ENCODE measurements around the gene EGFL7.

EGFL7 gene

DNA sequence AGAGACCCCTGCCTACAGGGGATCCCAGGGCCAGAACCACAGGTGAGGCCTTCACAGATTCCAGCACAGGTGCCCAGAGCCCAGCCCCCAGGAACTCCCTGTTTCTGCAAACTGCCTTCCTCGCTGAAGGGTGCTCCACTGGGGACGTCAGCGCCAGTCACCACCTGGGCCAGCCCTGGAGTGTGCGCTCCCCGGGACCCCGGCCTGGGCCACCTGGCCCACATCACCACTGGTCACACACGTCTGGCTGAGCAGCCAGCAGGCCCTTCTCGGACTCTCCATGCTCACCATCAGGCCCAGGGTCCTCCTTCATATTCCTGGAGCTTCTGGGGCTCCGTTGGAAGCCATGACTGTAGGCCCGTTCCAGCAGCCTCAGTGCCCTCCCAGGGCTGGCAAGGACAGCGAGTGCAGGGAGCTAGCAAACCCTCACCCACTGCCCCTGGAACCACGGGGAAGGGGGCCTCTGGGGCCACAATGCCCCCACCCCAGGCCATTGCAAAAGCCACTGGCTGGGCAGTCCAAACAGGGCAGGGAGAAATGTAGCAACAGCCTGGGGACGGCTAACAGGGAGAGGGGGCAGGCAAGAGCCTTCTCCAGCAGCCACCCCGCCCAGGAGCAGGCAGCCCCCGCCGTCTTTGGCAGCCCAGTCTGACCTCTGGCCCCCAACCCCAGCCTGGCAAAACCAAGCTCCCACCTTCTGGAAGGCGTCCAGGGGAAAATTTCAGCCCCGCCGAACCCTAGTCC, 23.2 kb downstream of the EGFL7 start:
- no peak for DNase-seq (ENCODE audit: low read depth in 3 of 3)

GRCh38 chr9:136686534-136686793, 23.7 kb downstream of the EGFL7 start:
- DNase-seq (ENCODE audit: low read depth in 3 of 3) = no peak

- peak; percentile 40 to 77 (median 52) for DNase-seq (ENCODE audit: low read depth in 3 of 3)
Measured at GRCh38 chr9:136686794-136687711, 24.3 kb downstream of the EGFL7 start, which contains the start of gene AGPAT2. AGPAT2 (minus strand) TSS chr9:136687457; CDS start chr9:136687357, 100 bp downstream.

DNA sequence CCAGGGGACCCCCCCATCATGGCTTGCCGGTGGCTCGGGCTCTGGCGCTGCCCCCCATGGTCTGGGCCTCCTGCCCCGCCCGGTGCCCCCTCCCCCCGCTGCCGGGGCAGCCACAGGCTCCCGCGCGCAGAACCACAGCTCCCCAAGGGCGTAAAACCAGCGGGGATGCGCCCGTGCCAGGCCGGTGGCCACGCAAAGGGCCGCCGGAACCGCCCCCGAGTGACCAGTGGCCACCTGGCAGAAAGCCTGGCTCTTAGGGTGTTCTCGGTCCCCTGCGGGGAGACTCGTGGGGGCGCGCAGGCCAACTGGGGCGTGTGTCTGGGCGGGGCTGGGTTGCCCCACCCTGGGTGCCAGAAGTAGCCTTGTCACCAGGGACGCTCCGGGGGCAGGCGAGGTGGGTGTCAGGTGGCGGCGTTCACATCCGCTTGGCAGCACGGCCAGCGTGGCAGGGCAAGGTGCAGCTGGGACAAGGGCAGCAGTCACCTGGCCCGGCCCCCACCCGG, 25.1 kb downstream of the EGFL7 start:
- DNase-seq (ENCODE audit: low read depth in 3 of 3) = no peak

GRCh38 chr9:136688274-136689107, 25.8 kb downstream of the EGFL7 start:
- DNase-seq (ENCODE audit: low read depth in 3 of 3) = no peak

GRCh38 chr9:136689108-136689460, 26.4 kb downstream of the EGFL7 start:
- DNase-seq (ENCODE audit: low read depth in 3 of 3) = no peak

- DNase-seq (ENCODE audit: low read depth in 3 of 3) = no peak
Measured at GRCh38 chr9:136690104-136690805, 27.5 kb downstream of the EGFL7 start.

- no peak for DNase-seq (ENCODE audit: low read depth in 3 of 3)
Measured at GRCh38 chr9:136690806-136691261, 28.1 kb downstream of the EGFL7 start.

GRCh38 chr9:136691316-136692184, 28.8 kb downstream of the EGFL7 start:
- no peak for DNase-seq (ENCODE audit: low read depth in 3 of 3)

DNA sequence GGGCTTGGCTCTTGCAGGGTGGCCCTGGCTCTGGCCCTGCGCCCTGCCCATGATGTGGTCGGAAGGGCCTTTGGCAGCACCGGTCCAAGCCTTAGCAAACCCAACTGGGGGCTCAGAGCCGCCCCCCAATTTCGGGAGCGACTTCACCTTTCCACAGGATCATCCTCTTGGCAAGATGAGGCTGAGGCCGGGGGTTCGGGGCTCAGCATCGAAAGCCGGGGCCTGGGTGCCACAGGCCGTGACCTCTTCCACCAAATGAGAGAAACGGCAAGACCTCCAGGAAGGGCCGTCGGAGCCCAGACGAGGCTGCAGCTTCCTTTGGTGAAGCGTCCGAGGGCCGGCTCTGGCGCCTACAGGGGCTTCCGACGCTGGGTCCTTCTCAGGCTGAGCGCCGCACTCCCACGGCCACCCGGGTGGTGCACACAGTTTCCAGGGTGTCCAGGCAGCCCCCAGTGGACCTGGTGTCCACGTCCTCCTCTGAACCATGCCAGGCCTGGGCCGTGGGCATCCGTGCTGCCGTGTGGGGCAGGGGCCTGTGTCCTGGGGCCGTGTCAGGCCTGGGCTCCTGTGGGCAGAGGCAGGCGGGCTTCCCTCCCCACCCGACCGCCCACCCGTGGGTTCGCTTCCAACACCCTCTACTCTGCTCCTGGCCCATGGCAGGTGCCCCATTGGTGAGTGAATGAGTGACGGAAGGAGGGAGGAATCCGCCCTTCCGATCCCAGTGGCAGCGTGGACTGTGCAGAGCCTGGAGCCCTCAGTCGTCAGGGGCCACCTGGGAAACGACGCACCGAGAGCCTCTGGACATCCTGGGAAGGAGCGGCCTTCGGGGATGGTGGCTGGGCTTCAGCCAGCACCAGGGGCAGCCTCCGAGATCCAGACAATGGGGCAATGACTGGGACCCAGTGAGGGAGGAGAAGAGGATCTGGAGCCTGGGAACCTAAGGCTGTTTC, 29.7 kb downstream of the EGFL7 start:
- DNase-seq (ENCODE audit: low read depth in 3 of 3) = no peak

DNA sequence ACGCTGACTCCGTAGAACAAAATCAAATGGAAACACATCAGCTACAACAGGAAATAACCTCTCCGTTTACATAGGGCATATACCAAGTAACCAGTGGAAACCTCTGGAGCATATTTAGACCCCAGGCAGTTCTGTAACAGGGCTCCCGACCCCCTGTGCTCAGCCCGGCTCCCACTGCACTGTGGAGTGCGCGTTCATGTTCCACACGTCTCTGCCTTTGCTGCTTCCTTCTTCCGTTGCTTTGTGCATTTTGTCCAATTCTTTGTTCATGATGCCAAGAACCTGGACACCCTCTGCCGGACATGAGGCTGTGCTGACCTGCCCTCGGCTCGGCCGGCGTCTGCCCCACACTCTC, 30.4 kb downstream of the EGFL7 start:
- no peak for DNase-seq (ENCODE audit: low read depth in 3 of 3)

GRCh38 chr9:136693490-136694162, 30.9 kb downstream of the EGFL7 start:
- no peak for DNase-seq (ENCODE audit: low read depth in 3 of 3)

DNA sequence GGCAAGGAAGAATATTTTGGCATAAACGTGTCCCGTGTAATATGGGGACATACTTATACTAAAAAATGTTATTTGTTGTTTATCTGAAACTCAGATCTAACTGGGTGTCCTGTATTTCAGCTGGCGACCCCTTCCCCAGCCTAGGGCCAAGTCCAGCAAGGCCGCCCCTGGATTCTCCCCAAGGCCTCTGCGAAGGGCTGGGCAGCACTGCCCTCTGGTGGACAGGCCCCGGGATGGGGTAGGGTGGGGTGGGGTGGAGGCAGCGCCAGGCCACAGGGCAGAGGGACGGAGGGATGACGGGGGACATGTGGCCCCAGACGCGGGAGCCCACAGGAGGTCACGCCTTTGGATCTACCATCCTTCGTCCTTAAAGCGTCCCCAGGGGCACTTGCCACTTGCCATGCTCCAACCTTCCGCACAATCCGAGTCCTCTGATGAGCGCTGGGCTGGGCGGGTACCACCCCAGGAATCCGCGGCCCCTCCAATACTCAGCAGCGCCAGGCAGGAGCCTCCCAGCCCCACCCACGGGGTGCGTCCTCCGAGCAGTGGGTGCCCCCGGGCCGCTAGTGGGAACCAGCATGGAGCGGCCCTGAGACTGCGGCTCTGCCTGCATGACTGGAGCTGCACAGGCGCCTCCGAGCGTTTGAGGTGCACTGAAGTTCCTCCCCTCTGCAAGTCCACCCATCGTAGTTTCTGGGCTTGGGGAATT, 31.6 kb downstream of the EGFL7 start:
- DNase-seq (ENCODE audit: low read depth in 3 of 3) = peak in 1 of 3 experiments; percentile 35

DNA sequence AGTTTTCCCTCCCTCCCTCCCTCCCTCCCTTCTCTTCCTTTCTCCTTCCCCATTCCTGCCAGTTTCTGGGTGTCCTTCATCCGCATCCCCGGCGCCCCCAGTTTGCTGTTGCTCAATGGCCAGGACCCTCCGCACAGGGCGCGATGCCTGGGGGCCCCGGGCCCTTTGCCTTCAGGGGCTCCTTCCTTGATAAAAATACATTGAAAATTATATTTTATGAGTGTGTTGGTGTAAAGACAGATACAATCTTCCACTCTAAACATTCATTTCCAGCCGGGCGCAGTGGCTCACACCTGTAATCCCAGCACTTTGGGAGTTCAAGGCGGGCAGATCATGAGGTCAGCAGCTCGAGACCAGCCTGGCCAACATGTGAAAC, 32.1 kb downstream of the EGFL7 start:
- no peak for DNase-seq (ENCODE audit: low read depth in 3 of 3)

DNA sequence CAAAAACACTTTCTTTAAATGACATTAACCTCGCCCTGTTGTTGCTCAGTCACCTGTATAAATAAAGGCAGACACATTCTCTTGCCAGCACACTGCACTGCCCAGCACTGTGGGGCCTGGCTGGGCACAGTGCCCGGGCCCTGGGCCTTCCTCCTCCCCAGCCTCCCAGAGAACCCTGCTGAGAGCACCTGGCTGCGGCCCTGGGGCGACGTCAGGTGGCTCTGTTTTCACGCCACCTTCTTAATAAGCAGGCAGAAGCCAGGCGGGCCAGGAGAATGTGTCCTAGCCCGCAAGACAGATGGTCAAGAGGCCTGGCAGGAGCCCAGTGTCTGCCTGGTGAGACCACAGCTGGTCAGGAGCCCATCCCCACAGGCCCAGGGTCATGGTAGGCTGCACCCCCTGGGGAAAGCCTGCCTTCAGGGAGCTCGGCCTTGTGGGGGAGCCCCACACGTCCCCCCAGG, 32.7 kb downstream of the EGFL7 start:
- no peak for DNase-seq (ENCODE audit: low read depth in 3 of 3)

DNA sequence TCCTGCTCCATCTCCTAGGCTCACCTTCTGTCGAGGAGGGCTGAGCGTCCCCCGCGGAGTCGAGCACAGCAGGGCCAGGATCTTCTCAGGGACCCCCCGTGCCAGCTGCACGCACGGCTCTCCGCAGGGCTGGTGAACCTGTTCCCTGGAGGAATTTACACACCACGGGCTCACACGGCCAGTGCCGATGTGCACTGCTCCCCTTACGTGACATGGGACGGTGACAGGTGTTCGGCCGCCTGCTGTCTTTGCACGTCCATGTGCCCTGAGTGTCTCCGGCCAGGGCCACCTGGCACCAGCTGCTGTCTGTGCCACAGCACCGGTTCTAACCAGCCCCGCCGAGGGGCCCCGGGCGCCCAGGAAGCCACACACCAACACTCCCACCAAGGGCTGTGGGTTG, 33.2 kb downstream of the EGFL7 start:
- DNase-seq (ENCODE audit: low read depth in 3 of 3) = no peak

DNA sequence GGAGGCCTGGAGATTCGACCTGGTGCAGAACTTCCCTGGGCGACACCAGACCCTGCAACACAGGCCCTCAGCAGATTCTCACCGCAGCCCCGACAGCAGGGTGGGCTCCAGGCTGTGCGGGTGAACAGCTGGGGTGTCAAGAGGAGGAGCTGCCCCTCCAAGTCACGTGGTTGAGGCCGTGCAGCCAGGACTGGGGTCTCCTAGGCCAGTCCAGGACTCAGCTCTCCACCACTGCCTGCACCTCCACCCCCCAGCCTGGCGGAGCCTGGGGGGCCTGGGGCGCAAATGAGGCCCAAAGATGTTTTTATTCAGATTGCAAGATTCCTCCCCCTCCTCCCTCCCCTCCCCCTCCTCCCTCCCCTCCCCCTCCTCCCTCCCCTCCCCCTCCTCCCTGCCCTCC, 33.8 kb downstream of the EGFL7 start:
- no peak for DNase-seq (ENCODE audit: low read depth in 3 of 3)

Data from stimulated activated CD4-positive, alpha-beta T cell treated with anti-CD3 and anti-CD28 coated beads, TNF-alpha, amount 100 ng/mL, for 24 hours (primary cell).